NCI-H510A treated with DMSO at 0.1 percent for 48 hours (cell line): Measurements from ENCODE around the gene C1orf105.
A peak's percentile ranks its signal among the peaks of the same experiment; 100 is the strongest.

Experiments
- DNase-seq: peaks from one replicate; lab custom pipeline; 2025; lab: John Stamatoyannopoulos, UW

C1orf105 gene

DNA sequence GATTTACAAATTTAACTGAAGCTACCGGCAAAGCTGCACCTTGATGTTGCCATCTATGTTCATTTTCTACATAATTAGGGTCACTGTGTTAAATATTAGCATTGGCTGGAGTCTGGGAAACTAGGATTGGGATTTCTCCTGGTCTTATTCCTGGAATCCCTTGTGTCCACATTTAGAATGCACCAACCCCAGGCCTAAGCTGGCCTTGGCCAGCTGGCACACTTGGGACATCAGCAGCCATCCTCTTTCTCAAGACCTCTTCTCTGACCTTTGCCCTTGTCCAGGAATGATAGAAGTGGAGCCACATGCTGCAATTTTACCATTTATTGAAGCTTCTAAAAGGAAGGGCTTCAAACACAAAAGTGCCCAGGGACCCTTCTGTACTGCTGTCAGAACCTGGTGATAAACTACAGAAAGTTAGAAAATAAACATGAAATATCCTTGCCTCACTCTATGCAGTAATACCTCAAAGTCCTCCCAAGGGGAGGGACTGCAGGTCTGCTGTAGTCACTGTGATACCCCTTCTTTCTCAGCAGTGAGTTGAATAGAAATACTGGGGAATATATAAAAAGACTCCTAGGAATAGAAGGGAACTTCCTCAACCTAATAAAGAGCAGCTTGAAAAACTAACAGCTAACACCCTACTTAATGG is 37.1 kb downstream of the C1orf105 start:
- DNase-seq, result no peak

DNA sequence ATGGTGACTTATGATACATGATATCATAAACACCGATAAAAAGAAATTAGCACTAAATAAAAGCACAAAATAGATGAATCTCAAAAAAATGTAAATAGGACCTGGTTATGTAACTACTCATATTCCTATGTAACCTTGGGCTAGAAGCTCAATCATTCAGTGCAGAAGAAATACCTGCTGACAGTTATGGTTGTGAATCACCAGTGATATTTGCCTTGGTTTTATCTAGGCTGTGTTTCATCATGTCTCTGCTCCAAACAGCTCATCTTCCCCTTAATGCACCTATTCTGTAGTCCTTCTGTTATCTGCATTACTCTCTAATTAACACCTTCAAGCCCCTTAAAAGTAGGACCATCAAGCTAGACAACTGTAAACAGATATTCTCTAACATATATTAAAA is 39.7 kb downstream of the C1orf105 start:
- no peak for DNase-seq

DNA sequence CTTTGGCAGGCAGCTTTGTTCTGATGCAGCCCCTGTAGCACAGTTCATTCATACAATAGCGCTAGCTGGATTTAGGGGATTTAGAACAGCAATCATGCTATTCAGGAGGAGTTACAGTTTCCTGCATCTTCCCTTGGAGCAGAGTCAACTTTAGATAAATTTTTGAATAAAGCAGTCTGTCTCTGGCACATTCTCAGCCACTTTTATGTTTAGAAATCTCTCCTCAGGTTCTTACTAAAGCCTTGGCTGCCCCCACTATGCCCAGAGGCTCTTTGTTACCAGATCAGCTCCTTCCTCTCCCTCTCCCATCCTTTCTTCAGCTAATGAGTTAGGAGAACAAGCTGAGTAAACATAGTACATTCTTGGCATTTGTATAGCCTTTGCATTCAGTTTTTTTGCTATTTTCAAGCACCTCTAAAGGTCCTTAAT is 40.4 kb downstream of the C1orf105 start:
- no peak for DNase-seq

DNA sequence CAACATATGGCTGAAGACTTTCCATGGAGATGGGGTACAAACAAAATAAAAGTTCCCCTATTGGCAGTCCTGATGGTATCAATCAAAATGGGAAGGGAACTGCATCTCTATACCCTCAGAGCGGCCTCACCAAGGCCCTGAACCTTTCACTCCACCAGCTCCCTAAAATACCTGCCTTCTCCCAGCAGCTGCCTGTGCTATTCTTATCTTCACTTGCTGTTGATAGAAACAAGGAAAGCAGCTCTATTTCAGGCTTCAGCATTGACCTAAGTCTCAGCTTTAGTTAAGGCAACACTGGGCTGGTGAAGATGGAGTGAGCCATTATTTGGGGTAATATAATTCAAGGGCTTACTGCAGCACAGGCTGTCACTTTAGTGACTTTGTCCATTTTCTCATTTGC is 45.1 kb downstream of the C1orf105 start:
- no peak for DNase-seq

- DNase-seq, result no peak
Measured at GRCh38 chr1:172466795-172467407, 46.4 kb downstream of the C1orf105 start.

GRCh38 chr1:172467446-172467845 is 47.0 kb downstream of the C1orf105 start:
- DNase-seq, result no peak

- no peak for DNase-seq
Measured at GRCh38 chr1:172468296-172468695, 47.8 kb downstream of the C1orf105 start.

- no peak for DNase-seq
Measured at GRCh38 chr1:172469717-172470116, 49.2 kb downstream of the C1orf105 start.

GRCh38 chr1:172470149-172470548 is 49.7 kb downstream of the C1orf105 start:
- DNase-seq, result no peak

DNA sequence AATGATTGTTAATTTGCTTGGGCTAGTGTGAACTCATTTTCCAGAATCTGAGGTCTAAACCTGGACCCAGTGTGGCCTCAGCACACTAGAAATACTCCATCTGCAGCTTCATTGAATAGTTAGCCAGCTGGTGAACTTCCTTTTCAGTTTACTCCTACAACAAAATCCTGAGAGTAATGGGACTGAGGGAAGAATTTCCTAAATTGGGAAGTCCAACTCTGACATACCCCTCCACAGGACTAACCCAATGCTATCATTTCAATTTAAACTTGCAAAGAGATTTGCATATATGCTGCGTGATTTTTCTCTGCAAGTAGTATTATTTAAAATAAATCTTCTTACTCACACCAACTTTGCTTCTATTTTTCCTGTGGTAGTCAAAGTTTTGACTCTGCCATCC is 51.2 kb downstream of the C1orf105 start:
- no peak for DNase-seq

- no peak for DNase-seq
Measured at GRCh38 chr1:172472495-172472894, 52.0 kb downstream of the C1orf105 start.

DNA sequence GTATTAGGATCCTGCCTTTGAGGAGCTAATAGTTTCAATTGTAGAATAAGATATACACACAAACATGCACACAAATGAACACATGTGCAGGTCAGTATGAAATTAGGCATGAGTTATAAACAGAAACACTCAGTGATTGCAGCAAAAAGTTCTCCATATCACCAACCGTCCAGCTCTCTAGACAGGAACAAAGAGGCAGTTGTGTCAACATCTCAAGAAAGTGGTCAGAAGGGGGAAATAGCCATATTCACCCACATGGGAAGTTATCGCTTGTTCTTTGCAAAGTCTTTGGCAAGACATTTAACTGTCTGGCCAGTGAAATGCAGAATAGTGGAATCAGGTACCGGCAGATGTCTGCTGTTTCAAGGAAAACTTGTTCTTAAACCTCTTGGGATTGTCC is 52.8 kb downstream of the C1orf105 start:
- no peak for DNase-seq

DNA sequence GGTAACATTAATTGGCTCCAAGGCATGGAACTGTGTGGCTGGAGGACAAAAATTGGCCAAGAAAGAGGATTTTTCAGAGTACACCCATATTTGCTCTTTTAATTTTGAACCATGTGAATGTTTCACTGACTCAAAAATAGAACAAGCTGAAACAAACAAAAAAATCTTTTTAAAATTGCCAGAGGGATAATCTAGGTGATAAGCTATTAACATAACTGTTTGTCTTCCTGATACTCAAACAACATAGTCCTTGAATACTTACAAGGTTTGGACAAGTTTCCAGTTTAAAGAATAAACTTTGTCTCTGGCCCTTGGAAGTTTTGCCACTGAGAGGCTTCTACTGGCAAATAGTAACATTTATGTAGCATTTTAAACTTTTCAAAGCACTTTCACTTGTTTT is 53.4 kb downstream of the C1orf105 start:
- no peak for DNase-seq

DNA sequence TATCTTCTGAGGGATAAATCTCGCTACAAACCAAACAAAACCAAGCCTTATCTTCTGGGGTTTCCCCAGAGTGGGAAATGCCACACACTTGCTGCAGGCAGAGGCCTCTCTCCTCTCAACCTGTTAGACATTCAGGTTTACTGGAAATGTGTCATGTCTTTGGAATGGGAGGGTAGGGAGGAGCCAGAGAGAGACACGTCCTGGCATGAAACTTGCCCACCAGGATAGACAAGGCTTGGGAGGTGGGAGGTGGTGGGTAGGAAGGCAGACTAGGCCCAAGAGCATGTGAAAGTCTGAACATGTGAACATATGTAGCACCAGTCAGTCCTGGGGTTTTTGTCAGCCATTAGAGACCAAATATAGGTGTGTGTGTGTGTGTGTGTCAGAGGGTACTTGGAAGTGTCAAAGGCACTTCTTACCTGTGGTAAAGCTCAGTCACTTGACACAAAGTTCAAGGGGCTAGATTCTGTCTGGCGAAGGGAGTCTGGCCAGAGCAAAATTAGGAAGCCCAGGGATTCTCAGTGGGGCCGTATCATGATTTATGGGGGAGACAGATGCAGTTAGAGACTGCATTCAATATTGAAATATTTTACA is 55.8 kb downstream of the C1orf105 start:
- DNase-seq, result no peak

GRCh38 chr1:172477216-172477615 is 56.7 kb downstream of the C1orf105 start:
- DNase-seq, result no peak

- DNase-seq, result no peak
Measured at GRCh38 chr1:172477741-172478140, 57.3 kb downstream of the C1orf105 start.

DNA sequence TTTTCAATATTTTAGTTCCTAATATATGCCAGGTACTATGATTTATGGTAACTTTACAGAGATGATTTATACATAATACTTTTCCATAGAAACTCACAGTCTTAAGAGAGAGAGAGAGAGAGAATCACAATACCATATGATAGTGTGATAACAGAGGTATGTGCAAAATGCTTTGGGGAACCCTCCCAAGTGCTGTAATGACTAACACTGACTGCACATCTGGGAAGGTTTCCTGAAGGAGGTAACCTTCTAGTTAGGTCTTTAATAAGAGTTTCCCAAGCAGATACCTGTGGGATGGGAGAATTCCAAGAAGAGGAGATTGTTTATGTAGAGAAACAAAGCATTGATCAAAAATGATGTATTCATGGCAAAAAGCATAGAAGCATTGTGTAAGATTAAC is 58.0 kb downstream of the C1orf105 start:
- no peak for DNase-seq

- DNase-seq, result no peak
Measured at GRCh38 chr1:172480431-172480830, 59.9 kb downstream of the C1orf105 start.

- no peak for DNase-seq
Measured at GRCh38 chr1:172482044-172482443, 61.6 kb downstream of the C1orf105 start.

DNA sequence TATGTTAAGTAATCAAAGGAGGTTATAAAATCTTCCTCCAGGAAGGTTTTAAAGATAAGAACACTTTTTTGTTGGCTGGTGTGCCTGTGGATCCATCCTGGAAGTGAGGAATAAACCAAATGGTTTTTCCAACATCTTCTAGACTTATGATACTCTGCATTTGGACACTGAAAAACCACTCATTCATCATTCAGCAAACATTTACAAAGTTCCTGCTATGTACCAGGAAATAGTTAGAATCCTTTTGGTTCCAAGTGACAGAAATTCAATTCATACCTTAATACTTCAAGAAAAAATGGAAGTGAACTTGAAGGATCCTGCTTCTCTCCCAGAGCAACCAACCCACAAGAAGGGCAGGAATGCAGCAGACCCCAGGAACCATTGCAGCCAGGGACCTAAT is 63.0 kb downstream of the C1orf105 start:
- no peak for DNase-seq

GRCh38 chr1:172484252-172484651 is 63.8 kb downstream of the C1orf105 start:
- DNase-seq, result peak; percentile 80

DNA sequence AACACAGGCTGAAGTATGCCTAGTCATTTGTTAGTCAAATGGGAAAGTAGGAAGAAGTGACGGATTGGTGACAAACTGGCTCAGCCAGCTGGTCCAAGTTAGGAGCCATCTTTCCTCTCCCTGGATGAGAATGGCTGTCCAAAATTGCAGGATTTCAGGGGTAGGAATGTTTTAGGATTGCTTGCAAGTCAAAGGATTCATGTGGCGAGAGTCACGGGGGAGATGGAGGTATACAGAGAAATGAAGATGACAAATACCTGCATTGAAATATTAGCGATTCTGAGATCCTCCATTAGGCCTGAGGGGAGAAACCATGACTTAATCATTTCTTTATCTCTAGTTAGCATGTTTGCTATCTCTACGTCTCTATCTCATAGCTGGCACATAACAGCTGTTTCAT is 65.1 kb downstream of the C1orf105 start:
- no peak for DNase-seq

DNA sequence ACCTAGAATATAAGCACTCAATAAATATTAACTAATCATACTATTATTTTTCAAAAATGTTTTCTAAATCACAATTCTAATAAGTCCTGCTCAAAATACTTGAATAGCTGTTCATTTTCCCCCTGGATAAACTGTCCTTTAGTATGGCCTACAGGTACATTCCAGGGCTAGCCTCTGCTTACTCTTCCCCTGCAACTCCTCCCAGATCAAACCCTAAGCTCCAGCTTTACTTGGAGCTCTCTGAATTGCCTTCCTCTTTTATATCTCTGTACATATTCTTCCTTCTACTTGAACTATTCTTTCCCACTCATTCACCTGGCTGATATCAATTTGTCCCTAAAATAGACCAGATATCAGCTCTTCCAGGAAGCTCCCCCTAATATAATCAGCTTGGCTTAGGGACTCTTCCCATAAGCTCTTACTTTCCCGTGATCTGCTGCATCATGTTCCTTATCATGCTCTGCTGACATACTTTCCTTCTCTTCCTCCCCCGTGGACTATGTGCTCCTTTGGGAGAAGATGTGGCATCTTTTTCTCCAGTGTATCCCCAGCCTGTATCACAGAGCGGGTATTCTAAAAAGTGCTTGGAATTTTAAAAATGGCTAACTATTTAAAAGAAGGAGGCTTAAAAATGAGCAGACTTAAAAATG is 66.4 kb downstream of the C1orf105 start:
- no peak for DNase-seq
